ENCODE measurements around the gene PTPRN2.

GRCh38 chr7:158055726-158056510, 531.7 kb downstream of the PTPRN2 start:
- TF ChIP-seq CTCF (IDR thresholded peaks at IDR 0.05) (no peak), ZFX (IDR thresholded peaks at IDR 0.05; ENCODE audit: borderline replicate concordance) (no peak)
